Nephron (organoid): ENCODE data around the gene SLC7A6.

ENCODE experiments used
- H3K27ac Mint-ChIP-seq, 3 experiments: 2 replicates each; pipeline ENCODE4 v1.8.0; 2020; ENCODE audit warnings: mixed read lengths in 3 of 3, mild to moderate bottlenecking in 2 of 3, moderate library complexity in 1 of 3
- H3K27me3 Mint-ChIP-seq: 2 replicates; pipeline ENCODE4 v1.8.0; 2021; ENCODE audit warnings: low read depth, mild to moderate bottlenecking, moderate library complexity, mixed read lengths
- H3K36me3 Mint-ChIP-seq: 2 replicates; pipeline ENCODE4 v1.8.0; 2020; ENCODE audit warnings: low read depth, mixed read lengths
- H3K4me1 Mint-ChIP-seq: 2 replicates; pipeline ENCODE4 v1.8.0; 2020; ENCODE audit warnings: mixed read lengths
- H3K4me3 Mint-ChIP-seq, 3 experiments: 2 replicates each; pipeline ENCODE4 v1.8.0; 2020; ENCODE audit warnings: mild to moderate bottlenecking in 3 of 3, mixed read lengths in 3 of 3, moderate library complexity in 2 of 3
- H3K9me3 Mint-ChIP-seq: 2 replicates; pipeline ENCODE4 v1.8.0; 2020; ENCODE audit warnings: mixed read lengths
- CTCF ChIP-seq, 3 experiments: fragments of 200-600 bp; sonication (generic); IDR thresholded peaks; one replicate each; pipeline ENCODE4 v1.5.0; 2021; ENCODE audit warnings: antibody characterized with exemption in 3 of 3; ENCODE audit not compliant: unreplicated experiment in 3 of 3

SLC7A6 gene

DNA sequence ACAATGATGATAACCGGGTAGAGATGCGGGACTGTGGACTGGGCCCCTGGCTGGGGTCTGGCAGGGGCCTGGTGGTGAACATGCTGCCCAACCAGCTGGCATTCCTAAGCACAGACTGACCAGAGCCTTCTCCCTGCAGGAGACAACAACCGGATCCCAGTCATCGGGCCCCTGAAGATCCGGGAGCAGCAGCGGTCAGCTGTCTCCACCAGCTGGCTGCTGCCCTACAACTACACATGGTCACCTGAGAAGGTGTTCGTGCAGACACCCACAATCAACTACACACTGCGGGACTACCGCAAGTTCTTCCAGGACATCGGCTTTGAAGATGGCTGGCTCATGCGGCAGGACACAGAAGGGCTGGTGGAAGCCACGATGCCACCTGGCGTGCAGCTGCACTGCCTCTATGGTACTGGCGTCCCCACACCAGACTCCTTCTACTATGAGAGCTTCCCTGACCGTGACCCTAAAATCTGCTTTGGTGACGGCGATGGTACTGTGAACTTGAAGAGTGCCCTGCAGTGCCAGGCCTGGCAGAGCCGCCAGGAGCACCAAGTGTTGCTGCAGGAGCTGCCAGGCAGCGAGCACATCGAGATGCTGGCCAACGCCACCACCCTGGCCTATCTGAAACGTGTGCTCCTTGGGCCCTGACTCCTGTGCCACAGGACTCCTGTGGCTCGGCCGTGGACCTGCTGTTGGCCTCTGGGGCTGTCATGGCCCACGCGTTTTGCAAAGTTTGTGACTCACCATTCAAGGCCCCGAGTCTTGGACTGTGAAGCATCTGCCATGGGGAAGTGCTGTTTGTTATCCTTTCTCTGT is 5.1 kb upstream of the SLC7A6 start:
- Mint-ChIP-seq H3K27me3 (peaks cover 14% of the 10 kb centered on the region), H3K9me3 (no peaks in the 10 kb centered on the region), H3K36me3 (peaks cover 13% of the 10 kb centered on the region), H3K27ac (peak overlapping the region in 1 of 3 experiments; percentile 98), H3K4me1 (peaks cover 14% of the 10 kb centered on the region), H3K4me3 (no peak overlapping the region)
- no peak for TF ChIP-seq CTCF (IDR thresholded peaks at IDR 0.05; ENCODE audit: unreplicated experiment in 3 of 3)

- TF ChIP-seq CTCF (IDR thresholded peaks at IDR 0.05; ENCODE audit: unreplicated experiment in 3 of 3), result no peak
- peak overlapping the region; percentile 92 to 95 (median 94) for H3K27ac Mint-ChIP-seq
- no peaks in the 10 kb centered on the region for H3K9me3 Mint-ChIP-seq
- H3K27me3 Mint-ChIP-seq, result peaks cover 14% of the 10 kb centered on the region
- H3K4me1 Mint-ChIP-seq, result peaks cover 20% of the 10 kb centered on the region
- peaks cover 3% of the 10 kb centered on the region for H3K36me3 Mint-ChIP-seq
- peak overlapping the region; percentile 94 to 96 (median 95) for H3K4me3 Mint-ChIP-seq
These were observed 683 bp upstream of the SLC7A6 start for GRCh38 chr16:68263559-68264127.

- H3K36me3 Mint-ChIP-seq, result no peaks in the 10 kb centered on the region
These were observed 973 bp downstream of the SLC7A6 start for GRCh38 chr16:68265078-68265920.

DNA sequence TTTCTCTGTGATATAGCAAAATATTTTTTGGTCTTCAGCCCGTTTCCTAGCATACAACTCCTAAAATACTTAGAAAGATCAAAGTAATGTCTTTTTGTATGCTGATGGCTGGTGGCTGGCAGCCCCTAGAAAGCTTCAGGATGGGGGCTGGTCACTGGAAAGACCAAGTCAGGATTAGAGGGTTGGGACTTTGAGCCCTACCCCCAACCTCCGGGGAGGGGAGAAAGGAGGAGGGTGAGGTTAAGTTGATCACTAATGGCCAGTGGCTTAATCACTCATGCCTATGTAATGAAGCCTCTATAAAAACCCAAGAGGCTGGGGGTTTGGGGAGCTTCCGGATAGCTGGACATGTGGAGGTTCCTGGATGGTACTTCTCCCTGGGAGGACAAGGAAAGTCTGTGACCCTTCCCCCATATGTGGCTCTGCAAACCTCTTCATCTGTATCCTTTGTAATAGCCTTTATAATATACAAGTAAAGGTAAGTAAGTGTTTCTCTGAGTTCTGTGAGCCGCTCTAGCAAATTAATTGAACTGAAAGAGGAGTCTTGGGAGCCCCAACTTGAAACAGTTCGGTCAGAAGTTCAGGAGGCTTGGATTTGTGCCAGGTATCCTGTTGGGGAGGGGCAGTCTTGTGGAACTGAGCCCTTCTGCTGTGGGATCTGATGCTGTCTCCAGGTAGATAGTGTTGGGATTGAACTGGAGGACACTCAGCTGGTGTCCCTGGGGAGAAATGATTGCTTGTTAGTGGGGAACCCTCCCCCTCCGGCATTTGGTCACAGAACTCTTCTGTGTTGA is 3.5 kb downstream of the SLC7A6 start:
- Mint-ChIP-seq H3K4me3 (peak overlapping the region; percentile 47 to 71 (median 61)), H3K27ac (peak overlapping the region; percentile 72 to 86 (median 77)), H3K27me3 (peaks cover 11% of the 10 kb centered on the region), H3K9me3 (no peaks in the 10 kb centered on the region), H3K36me3 (no peaks in the 10 kb centered on the region), H3K4me1 (peaks cover 27% of the 10 kb centered on the region)
- TF ChIP-seq CTCF (IDR thresholded peaks at IDR 0.05; ENCODE audit: unreplicated experiment in 3 of 3), result no peak

More at GRCh38 chr16:68265078-68265920, 973 bp downstream of the SLC7A6 start:
- Mint-ChIP-seq H3K4me3 (peak overlapping the region; percentile 94 to 96 (median 94)), H3K27me3 (peaks cover 14% of the 10 kb centered on the region), H3K9me3 (no peaks in the 10 kb centered on the region), H3K4me1 (peaks cover 27% of the 10 kb centered on the region), H3K27ac (peak overlapping the region; percentile 86 to 96 (median 90))
- no peak for TF ChIP-seq CTCF (IDR thresholded peaks at IDR 0.05; ENCODE audit: unreplicated experiment in 3 of 3)

DNA sequence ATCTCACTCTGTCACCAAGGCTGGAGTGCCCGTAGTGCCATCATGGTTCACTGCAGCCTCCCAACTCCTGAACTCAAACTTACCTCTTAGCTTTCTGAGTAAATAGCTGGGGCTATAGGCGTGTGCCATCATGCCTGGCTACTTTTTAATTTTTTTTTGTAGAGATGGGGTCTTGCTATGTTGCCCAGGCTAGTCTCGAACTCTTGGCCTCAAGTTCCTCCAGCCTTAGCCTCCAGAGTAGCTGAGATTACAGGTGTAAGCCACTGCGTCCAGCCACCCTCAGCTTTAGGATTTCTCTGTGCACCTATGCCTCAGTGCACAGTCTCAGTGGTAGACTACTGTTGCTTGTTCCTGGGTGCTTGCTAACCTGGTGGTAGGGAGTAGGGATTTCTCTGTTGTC is 5.5 kb downstream of the SLC7A6 start:
- no peak overlapping the region for H3K4me3 Mint-ChIP-seq
- H3K4me1 Mint-ChIP-seq, result peaks cover 32% of the 10 kb centered on the region
- no peak overlapping the region for H3K27ac Mint-ChIP-seq
- TF ChIP-seq CTCF (IDR thresholded peaks at IDR 0.05; ENCODE audit: unreplicated experiment in 3 of 3), result no peak
- no peaks in the 10 kb centered on the region for H3K9me3 Mint-ChIP-seq
- H3K27me3 Mint-ChIP-seq, result no peaks in the 10 kb centered on the region
- peaks cover 5% of the 10 kb centered on the region for H3K36me3 Mint-ChIP-seq
